ENCODE data around the gene RASAL1. TPM values are rescaled to one million over a fixed set of nuclear protein-coding genes. Genes with fewer than 3 reads are reported as not detected.

Gene RASAL1
- total RNA-seq, 4 donors from 2014 or later: not detected

GRCh38 chr12:113118142-113118541 lies 17.4 kb downstream of the RASAL1 start:
- TF ChIP-seq, protein P1, sequence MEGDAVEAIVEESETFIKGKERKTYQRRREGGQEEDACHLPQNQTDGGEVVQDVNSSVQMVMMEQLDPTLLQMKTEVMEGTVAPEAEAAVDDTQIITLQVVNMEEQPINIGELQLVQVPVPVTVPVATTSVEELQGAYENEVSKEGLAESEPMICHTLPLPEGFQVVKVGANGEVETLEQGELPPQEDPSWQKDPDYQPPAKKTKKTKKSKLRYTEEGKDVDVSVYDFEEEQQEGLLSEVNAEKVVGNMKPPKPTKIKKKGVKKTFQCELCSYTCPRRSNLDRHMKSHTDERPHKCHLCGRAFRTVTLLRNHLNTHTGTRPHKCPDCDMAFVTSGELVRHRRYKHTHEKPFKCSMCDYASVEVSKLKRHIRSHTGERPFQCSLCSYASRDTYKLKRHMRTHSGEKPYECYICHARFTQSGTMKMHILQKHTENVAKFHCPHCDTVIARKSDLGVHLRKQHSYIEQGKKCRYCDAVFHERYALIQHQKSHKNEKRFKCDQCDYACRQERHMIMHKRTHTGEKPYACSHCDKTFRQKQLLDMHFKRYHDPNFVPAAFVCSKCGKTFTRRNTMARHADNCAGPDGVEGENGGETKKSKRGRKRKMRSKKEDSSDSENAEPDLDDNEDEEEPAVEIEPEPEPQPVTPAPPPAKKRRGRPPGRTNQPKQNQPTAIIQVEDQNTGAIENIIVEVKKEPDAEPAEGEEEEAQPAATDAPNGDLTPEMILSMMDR (IDR thresholded peaks at IDR 0.05; ENCODE audit: low read depth): no peak

- TF ChIP-seq, protein P1 (IDR thresholded peaks at IDR 0.05; ENCODE audit: low read depth): no peak
These were observed 18.7 kb downstream of the RASAL1 start for GRCh38 chr12:113116875-113117274.

- TF ChIP-seq, protein P1 (IDR thresholded peaks at IDR 0.05; ENCODE audit: low read depth): no peak
These were observed 20.0 kb downstream of the RASAL1 start for GRCh38 chr12:113115455-113116126.

- TF ChIP-seq, protein P1 (IDR thresholded peaks at IDR 0.05; ENCODE audit: low read depth): no peak
These were observed 20.9 kb downstream of the RASAL1 start for GRCh38 chr12:113114447-113115178.

DNA sequence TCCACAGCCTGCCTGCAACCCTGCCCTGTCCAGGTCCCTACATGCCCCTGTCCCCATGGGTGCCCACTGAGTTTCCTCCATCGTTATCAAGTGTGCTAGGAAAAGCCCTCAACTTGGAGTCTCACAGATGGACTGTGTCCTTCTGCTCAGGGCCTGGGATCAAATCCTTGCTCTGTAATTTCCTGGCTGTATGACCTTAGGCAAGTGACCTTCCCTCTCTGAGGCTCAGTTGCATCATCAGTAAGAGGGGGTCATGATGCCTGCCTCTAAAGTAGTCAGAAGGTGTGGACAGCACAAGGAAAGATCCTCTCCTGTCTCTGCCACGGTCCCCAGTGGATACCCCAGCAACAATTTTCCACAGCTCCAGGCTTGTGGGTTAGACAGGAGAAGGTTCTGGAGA lies 22.2 kb downstream of the RASAL1 start:
- TF ChIP-seq, protein P1 (IDR thresholded peaks at IDR 0.05; ENCODE audit: low read depth): no peak

DNA sequence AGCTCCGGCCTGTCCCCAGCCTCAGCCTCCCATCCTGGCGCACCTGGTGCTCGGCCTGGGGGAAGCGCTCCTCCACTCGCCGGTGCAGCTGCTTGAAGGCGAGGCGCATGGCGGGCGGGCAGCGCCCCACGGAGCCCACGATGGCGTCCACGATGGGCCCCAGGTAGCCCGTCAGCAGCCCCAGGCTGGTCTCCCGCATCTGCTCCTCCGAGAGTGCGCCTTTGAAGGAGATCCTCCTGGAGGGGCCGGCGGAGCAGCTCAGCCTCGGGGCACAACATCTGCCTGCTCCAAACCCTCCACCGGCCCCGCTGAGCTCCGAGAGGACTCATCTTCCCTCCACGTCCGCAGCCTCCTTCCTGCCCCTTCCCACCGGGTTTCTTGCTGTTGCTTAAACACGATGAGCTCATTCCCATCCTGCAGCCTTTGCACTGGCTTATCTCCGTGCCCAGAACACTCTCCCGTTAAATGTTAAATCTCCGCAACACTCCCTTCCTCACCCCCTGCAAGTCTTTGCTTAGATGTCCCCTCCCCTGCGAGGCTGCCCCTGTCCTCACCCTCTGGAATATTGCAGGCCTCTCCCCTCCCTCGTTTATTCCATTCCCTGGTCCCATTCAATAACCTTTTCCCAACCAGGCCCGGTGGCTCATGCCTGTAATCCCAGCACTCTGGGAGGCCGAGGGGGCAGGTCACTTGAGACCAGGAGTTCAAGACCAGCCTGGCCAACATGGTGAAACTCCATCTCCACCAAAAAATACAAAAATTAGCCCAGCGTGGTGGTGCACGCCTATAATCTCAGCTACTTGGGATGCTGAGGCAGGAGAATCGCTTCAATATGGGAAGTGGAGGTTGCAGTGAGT lies 23.3 kb downstream of the RASAL1 start:
- TF ChIP-seq, protein P1 (IDR thresholded peaks at IDR 0.05; ENCODE audit: low read depth): no peak

GRCh38 chr12:113111247-113111646 lies 24.3 kb downstream of the RASAL1 start:
- TF ChIP-seq, protein P1 (IDR thresholded peaks at IDR 0.05; ENCODE audit: low read depth): no peak
